Fibroblast of gingiva (primary cell): Measurements from ENCODE around the gene HELZ2.
"Not testable (repeated sequence)": the region's sequence is repeated elsewhere in the genome, so short reads cannot be mapped to it uniquely, and the experiment has no call there.

Experiments used
- DNase-seq: peaks from one replicate; pipeline ENCODE4 v3.0.0-alpha.2; 2011; ENCODE audit warnings: low read depth

Gene HELZ2

DNA sequence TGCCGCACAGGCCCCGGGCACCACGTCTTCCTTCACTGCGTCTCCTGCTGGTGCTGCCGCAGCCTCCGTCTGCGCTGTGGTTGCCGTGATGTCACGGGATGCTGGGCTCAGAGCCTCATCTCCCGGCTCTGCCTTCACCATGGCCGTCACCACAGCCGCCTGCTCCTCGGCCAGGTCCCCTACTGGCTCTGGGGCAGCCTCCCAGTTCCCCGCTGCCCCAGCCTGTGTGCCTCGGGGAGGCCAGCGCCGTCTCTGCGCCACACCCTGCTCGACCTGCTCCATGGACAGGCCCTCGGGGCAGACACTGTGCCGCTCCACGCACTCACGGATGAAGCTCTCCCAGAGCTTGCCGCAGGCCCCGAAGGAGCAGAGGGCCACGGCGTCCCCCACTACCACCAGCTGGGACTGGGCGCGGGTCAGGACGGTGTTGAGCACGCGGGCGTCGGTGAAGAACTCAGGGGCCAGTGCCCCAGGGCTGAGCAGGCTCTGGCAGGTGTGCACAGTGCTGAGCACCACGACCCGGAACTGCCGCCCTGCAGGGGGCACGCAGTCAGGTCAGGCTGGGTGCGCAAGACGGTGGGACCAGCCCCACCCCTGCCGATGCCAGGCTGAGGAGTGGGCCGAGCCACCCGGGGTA, 8.2 kb downstream of the HELZ2 start:
- DNase-seq, result no peak

DNA sequence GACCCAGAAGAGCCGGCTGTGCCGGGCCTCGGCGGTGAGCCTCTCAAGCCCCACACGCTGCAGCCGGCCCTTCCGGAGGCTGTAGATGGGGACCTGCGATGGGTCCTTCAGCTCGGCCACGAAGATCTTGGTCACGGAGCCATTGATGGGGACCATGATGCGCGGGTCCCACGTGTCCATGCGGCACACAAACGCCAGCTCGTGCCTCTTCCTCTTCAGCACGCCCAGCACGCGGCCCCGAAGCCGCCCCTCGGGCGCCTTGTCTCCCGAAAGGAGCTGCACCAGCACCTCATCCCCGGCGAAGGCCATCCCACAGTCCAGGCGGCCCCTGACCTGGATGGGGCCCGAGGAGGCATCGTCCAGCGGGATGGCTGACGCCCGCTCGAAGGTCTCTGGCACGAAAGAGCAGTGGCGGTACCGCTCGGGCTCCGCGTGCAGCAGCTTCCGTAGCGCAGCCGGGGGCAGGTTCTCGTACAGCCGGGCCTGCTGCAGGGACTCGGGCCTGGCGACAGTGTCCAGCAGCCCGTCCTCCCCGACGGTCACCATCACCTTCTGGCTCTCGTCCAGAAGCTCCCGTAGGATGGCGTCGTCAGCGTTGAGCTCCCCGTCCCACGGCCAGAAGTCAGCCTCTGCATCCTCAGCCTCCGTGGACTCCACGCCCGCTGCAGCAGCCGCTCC, 8.9 kb downstream of the HELZ2 start:
- DNase-seq, result no peak

DNA sequence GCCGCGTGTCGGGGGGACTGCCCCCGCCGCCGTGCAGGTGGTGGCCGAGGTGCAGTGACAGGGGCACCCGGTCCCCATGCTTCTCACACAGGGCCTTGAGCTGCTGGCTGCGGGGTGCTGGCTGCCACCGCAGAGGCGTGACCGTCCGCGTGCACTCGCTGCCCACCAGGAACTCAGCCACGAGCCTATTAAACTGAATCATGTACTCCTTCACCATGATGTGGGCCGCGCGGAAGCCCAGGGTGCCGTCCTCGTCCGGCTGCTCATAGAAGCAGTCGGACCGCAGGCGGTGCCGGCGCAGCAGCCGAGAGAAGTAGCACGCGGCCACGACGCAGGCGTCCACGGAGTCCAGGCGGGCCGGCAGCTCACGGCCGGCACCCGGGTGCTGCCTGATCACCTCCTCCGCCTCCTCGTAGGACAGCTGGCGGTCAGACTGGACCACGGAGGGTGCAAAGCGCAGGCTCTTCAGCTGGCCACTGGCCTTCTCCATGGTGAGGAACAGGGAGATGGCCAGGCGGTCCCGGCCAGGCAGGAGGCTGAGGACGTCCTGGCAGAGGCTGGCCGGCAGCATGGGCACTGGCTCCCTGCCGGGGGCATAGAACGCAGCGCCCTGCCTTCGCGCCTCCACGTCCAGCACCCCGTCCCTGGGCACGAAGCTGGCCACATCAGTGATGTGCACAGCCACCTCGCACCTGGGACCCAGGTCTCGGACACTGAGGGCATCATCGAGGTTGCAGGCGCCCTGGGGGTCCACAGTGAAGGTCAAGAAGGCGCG, 9.8 kb downstream of the HELZ2 start:
- DNase-seq, result no peak

DNA sequence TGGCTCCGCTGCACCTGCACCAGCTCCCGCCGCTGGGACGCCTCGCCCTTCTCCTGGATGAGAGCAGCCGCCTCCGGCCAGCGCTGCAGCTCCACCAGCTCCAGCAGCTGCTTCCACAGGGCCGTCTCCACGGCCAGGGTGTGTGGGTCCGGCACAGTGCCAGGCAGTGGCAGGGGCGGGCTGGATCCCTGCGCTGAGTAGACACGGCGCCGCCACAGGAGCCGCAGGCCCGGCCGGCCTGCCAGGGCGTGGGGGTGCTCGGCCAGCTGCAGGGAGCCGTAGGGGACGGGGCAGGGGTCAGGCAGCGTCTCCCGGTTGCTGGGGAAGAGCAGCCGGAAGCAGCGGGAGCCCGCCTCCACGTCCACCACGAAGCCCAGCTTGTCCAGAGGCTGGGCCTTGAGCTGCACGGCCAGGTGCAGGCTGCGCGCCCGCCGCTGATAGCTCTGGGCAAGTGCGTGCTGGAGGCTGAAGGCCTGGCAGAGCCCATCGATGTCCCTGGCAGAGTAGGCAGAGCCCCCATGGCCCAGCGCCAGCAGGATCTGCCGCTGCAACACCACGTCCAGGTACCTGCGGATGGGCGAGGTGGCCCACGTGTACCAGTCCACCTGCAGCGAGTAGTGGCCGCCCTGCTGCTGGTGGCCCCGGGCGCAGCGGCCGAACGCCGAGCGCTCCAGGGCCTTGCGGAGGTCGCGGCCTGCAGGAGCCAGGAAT, 10.7 kb downstream of the HELZ2 start:
- DNase-seq, result no peak

DNA sequence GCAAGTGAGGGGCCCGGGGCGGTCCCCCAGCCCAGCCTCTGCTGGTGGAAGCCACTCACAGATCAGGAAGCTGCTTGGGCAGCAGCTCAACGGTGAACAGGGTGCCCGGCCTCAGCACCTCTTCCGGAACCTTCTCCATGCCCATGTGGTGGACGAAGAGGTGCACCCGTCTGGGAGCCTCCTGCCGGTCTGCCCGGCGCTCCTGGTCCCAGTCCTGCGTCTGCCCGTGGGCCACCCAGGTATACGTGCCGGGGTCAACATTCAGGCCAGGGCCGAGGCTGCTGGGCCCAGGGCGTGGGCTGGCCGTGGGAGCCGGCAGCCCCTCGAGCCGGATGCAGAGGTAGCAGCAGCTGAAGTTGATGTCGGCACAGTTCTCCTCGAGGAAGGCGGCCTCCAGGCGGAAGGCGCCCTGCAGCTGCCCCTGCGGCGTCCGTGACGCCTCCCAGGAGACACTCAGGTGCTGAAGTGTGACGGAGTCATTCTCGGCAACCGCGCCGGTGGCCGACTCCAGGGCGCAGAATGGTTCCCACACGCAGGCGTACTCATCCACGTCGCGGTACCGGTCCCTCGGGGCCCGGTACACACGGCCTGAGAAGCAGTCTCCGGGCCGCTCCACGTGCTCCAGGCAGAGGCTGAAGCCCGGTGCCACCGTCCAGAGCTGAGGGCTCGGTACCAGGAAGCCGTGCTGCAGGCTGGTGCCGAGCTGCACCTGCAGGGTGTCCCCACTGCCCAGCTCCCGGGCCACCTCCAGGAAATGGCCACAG, 11.4 kb downstream of the HELZ2 start:
- DNase-seq, result no peak

DNA sequence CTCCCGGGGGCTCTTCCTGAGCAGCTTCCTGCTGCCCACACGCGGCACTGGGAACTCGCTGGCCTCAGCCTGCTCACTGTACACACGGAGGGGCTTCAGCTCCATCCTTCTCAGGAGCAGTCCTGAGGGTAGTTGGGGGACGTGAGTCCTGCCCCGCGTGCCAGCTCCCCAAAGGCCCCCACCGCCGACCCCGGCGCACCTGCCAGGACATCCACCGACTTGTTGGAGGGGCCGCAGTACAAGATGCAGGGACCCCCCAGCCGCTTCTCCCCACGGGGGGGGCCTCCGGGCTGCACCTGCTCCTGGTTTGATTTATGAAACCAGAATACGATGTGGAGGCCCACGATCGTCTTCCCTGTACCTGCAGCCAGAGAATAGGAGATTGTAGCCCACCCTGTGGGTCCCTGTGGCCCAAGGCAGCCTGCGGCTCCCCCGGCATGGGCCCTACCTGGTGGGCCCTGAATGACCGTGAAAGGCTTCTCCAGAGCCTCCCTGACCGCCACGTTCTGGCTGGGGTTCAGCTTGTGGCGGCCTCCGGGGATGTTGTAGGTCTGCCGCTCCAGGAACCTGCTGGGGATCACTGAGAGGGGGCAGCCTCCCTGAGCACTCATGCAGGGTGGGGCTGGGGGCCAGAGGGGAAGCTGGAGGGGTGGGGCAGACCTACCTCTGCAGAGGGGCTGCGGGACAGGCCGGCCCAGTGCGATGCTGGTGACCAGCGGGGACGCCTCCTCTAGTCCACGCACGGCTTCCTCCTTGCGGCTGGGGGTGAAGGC, 12.2 kb downstream of the HELZ2 start:
- no peak for DNase-seq

DNA sequence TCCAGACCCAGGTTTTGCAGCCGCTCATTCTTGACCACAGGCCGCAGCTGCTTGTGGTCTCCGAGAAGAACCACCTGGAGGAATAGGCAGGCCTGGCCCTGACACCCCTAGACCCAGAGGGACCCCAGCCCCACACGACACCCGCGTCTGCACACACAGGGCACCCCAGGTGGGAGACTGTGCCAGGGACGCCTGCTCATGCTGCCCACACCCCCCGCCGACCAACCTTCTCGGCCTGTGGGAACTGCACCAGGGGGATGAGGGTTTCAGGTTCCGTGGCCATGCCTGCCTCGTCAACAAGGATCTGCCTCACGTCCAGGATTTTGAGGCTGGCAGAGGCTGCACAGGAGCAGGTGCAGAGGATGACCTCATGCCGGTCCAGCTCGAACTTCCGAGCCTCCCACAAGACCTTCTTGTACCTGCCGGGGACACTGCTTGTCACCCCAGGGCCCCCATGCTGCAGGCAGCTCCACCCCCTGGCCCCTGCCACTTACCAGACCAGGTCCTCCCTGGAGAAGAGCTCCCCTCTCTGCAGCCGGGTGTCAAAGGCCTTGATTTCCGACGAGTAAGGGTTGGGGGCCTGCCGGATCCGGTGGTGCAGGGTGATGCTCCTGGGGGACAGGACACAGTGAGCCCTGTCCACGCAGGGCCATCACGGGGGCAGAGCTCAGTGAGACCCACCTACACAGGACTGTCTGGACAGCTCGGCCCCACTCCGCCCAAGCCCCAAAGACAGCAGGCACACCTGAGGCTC, 13.0 kb downstream of the HELZ2 start:
- DNase-seq, result no peak

DNA sequence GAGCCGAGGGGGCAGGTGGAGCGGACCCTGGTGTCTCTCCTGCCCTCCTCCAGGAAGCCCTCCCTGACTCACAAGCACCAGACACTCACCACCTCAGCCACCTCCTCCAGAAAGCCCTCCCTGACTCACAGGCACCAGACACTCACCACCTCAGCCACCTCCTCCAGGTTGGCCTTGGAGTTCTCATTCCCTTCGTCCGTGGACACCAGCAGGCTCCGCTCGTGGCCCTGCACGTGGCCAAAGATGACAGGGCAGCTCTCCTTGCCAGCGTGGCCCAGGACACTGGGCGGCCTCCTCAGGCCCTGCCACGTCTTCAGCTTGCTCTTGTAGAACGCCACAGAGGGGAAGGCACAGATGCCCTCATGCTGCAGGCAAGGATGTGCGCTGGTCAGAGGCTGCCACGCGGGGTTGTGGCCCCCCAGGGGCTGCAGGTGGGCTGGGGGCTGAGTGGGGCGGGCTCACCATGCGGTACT, 13.7 kb downstream of the HELZ2 start:
- no peak for DNase-seq

DNA sequence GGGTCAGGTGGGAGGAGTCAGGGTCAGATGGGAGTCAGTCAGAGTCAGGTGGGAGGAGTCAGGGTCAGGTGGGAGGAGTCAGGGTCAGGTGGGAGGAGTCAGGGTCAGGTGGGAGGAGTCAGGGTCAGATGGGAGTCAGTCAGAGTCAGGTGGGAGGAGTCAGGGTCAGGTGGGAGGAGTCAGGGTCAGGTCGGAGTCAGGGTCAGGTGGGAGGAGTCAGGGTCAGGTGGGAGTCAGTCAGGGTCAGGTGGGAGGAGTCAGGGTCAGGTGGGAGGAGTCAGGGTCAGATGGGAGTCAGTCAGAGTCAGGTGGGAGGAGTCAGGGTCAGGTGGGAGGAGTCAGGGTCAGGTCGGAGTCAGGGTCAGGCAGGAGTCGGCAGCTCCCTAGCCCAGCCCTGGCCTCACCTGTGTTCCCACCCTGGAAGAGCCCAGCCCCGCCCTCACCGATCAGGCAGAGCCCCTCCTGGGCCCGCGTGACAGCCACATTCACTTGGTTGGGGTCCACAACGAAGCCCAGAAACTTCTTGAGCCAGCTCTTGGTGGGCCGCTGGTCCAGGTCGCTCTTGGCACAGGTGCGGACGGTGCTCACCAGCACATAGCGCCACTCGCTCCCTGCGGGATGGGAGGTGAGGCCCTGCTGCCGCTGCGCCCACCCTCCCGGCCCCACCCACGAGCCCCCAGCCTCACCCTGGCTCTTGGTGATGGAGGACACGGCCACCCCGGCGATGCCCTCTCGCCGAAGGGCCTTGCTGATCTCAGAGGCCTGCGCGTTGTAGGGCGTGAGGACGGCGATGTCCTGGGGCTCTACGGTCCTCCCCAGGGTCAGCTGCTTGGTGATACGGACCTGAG, 14.3 kb downstream of the HELZ2 start:
- DNase-seq, result not testable (repeated sequence)

DNA sequence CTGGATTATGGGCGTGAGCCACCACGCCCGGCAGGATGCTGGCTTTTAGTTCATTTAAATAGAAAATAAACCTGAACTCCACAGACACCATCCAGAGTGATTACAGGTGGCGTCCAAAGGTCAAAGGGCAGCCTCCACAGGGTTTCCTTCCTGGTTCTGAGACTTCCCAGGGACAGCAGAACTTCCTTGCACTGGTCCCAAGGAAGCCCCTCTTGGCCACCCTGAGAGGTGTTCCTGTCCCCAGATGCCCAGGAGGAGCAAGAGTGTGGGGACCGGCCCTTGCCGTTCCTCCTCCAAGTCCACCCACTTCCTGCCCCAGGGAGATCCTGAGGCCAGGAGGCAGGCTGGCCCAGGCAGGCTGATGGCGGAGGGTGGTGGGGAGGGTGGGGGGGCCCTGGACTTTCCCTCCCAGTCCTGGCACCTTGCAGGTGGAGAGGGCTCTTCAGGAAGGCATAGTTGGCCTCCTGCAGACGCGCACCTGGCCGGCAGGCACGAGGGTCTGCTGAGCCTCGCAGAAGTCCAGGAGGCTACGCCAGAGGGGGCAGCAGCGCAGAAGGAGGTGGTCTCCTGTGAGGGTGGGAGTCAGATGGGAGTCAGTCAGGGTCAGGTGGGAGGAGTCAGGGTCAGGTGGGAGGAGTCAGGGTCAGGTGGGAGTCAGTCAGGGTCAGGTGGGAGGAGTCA, 15.1 kb downstream of the HELZ2 start:
- no peak for DNase-seq

DNA sequence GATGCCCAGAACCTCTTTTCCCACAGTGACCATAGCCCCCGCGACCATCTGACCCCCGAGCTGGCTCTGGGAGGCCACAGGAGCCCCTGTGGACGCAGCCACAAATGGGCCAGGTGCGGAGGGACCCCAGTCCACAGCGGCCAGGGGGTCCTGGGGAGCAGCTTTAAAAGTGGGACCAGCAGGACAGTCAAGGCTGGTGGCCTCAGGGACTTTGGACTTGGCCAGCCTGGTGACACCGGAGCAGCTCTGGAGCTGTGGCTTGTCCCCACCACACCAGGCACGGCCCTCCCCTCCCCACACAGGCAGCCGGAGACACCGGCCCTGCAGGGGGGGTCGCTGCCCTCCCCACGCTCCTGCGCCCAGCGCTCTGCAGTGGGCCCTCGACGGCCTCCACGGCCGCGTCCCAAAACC, 16.6 kb downstream of the HELZ2 start:
- no peak for DNase-seq

DNA sequence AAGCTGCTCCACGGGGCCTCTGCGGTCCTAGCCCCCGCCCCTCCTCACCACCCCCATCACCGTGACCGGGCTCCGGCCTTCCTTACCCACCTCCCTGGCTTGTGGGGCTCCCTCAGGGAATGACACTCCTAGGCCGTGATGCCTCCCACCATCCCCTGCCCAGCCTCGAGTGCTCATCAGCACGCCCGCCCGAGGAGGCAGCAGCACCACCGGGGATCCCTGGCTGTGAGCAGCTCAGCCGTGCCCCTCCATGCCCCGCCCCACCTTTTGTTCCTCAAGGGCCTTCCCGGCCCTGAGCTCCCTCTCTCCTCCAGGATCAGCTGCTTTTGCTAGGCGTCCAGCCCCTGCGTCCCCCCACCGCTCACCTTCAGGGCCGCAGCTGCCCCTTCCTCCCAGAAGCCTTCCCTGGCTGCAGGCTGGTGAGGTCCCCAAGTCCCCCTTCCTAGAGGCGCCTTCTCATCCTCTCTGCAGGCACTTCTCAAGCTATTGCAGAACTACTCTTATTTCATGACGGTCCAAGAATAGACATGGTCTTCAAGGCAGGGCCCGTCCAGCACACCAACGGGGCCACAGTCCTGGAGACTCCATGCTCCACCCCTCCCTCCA, 17.1 kb downstream of the HELZ2 start:
- no peak for DNase-seq

DNA sequence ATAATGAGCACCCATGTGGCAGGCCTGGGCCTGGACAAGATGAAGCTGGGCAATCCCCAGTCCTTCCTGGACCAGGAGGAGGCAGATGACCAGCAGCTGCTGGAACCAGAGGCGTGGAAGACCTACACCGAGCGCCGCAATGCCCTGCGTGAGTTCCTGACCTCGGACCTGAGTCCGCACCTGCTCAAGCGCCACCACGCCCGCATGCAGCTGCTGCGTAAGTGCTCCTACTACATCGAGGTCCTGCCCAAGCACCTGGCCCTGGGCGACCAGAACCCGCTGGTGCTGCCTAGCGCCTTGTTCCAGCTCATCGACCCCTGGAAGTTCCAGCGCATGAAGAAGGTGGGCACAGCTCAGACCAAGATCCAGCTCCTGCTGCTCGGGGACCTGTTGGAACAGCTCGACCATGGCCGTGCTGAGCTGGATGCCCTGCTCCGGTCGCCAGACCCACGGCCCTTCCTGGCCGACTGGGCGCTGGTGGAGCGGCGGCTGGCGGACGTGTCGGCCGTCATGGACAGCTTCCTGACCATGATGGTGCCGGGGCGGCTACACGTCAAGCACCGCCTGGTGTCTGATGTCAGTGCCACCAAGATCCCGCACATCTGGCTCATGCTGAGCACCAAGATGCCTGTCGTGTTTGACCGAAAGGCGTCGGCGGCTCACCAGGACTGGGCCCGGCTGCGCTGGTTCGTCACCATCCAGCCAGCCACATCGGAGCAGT, 18.2 kb downstream of the HELZ2 start:
- no peak for DNase-seq

DNA sequence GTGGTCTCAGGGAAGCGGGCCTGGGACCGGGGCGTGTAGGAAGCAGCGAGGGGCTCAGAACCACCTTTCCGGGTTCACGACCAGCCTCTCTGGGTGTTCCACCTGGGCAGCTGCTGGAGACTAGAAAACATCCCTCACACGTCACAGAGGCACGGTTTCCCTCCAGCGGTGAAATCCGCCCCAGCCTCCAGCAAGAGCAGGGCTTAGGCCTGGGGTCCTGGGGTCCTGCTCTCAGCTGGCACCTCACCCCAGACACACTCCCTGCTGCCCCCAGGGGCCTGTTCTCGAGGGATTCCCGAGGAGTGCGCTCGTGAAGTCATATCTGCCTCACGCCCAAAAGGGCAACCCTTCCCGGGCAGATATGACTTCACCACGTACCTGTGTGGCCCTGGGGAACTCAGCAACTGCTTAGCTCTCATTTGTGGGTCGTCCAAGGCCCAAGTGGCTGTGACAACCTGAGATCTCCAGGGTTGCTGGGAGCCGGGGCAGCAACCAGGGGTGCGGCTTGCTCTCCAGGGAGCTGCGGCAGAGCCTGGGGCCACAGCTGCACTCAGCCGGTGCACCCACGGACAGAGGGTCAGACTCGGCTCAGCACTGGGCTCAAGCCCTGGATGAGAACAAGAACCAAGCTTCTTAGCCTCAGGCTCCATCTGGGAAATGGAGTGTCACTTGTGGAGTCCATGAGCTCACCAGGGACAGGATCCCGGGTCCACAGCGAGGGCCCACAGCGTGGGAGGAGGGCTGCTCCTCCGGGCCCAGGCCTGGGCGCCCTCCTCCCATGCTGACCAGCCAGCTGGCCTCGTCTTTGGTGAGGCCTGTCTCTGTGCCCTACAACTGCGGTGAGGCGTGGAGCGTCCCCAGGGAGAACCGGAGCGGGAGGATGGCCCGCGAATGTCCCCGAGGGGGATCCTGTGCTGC, 19.4 kb downstream of the HELZ2 start:
- DNase-seq, result no peak

DNA sequence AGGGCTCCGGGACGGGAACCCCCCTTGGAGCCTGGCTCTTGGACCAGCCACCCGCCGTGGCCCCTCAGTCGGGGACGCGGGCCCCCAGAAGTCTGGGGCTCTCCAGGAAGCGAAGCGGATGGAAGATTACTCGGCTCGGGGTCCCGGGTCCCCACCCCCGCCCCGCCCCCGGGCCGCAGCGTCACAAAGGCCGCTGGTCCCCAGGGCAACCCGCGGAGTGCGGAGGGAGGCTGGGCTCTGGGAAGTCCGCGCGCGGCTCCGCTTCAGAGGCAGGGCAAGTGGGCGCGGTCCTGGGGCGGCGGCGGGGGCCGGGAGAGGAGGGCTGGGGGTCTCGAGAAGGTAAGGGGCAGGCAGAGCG, 20.1 kb downstream of the HELZ2 start, which contains the start of gene FNDC11:
Gene FNDC11, plus strand, starts transcription at position 227 of the 358 bp plus-strand sequence. CDS start 1,505 bp downstream, outside the sequence.
- no peak for DNase-seq

DNA sequence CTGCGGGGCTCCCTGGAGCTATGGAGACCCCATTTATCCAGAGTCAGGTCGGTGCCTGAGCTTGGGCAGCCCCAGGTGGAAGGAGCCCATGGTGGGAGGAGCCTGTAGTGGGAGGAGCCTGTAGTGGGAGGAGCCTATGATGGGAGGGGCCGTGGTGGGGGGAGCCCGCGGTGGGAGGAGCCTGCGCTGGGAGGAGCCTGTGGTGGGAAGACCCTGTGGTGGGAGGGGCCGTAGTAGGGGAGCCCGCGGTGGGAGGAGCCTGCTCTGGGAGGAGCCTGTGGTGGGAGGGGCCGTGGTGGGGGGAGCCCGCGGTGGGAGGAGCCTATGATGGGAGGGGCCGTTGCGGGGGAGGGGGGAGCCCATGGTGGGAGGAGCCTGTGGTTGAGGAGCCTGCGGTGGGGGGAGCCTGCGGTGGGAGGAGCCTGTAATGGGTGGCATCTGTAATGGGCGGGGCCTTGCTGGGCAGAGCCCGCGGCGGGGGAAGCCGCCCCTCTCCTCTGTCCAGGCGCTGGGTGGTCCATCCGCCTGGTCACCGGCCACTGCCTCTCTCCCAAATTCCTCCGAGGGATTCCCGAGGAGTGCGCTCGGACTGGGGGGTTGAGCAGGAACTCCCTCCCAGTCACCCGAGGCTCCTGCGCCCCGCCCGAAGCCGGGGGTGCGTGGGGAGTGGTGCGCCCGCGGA, 20.6 kb downstream of the HELZ2 start:
- peak; percentile 80 for DNase-seq
